ENCODE data around the gene POLR3GL. TPM values are rescaled to one million over a fixed set of nuclear protein-coding genes. Genes with fewer than 3 reads are reported as not detected.

POLR3GL gene
- total and polyA plus RNA-seq, 2 experiments from 2014 or later: 3.1 to 9.5 TPM

DNA sequence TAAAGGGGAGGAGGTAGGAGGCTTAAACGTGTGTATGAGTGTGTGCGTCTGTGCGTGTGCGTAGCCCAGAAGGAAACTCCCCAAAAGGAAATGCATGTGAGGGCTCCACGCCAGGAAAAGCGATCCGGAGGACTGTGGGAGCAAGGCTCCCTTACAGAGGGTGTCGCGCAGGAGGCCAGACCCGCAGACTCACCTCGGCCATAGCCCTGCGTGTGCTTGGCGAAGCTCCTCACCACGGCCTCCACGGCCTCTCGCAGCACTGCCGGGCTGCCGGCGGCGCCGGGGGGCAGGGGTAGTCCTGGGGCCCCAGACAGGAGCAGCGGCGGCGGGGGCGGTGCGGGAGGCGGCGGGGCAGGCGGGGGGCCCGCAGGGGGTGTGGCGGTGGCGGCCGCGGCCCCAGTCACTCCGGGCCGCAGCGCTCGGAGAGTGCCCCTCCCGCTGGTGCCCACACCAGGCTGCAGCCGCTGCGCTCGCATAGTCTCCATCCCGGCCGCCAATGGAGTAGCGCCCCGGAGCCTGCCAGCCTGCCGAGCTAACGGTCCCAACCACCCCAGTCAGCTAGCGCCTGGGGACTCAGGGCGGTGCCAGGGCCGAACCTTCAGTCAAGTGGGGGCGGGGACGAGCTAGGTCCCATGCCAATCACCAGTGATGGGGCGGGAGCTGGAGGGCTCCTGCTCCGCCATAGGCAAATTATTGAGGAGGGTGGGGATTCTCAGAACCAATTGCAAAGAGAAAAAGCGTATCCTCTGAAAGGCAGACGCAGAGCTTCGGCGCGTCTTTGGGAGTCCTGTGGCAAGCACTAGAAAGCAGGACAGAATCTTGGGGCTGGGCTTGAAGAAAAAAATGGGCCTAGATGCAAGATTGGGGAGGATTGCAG is 6.8 kb upstream of the POLR3GL start, which contains the start of gene LIX1L:
Gene LIX1L (minus strand): TSS at position 575 of the 877 bp plus-strand sequence. CDS start 90 bp downstream, at position 485.
- no peak within 1 kb of the TSS for H3K27ac Mint-ChIP-seq
- Histone ChIP-seq H3F3A (replicated peaks; ENCODE audit: low read depth) (no peaks in the 10 kb centered on the region; the same call in 1 of the 2 replicates), H3K9me2 (ENCODE audit: insufficient read depth) (no peaks in the 10 kb centered on the region), H4K20me1 (replicated peaks; ENCODE audit: insufficient read depth) (no peaks in the 10 kb centered on the region), H3K4me2 (peak within 1 kb of the TSS; percentile 87), H3K4me3 (peak within 1 kb of the TSS; percentile 72), H3K4me1 (ENCODE audit: insufficient read depth) (peaks cover 12% of the 10 kb centered on the region), H2AFZ (peak within 1 kb of the TSS; percentile 94), H3K36me3 (ENCODE audit: insufficient read depth) (no peaks in the 10 kb centered on the region), H3K27ac (ENCODE audit: low read depth) (no peak within 1 kb of the TSS), H3K79me2 (replicated peaks; ENCODE audit: insufficient read depth) (no peaks in the 10 kb centered on the region), H3K27me3 (ENCODE audit: insufficient read depth) (peaks cover 84% of the 10 kb centered on the region)
- H3K4me1 Mint-ChIP-seq: peaks cover 22% of the 10 kb centered on the region
- peaks cover 57% of the 10 kb centered on the region for H3K27me3 Mint-ChIP-seq (ENCODE audit: insufficient read depth, low read depth, poor library complexity)
- no peaks in the 10 kb centered on the region; the same call in 2 of the 3 replicates for H3K36me3 Mint-ChIP-seq (ENCODE audit: low read depth)
- peak within 1 kb of the TSS; percentile 73 for H3K4me3 Mint-ChIP-seq
- peak; percentile 99 for DNase-seq (ENCODE audit: low spot score)
- peak; percentile 3 for TF ChIP-seq EZH2 (IDR thresholded peaks at IDR 0.05; ENCODE audit: low read depth, unreplicated experiment)
- TF ChIP-seq CREB1 (CRISPR knock-in tag; IDR thresholded peaks at IDR 0.05; ENCODE audit: low read depth): 0 out of 2 replicates have a peak, but pooled peaks have one; percentile 10
- TF ChIP-seq POLR2AphosphoS5 (IDR thresholded peaks at IDR 0.05; ENCODE audit: low read depth): peak; percentile 49
- no peak for TF ChIP-seq ZNF331 (CRISPR knock-in tag; IDR thresholded peaks at IDR 0.05; ENCODE audit: low read depth)
- ATAC-seq: peak; percentile 80
- peaks cover 1% of the 10 kb centered on the region; the same call in 2 of the 3 replicates for H3K9me3 Mint-ChIP-seq

DNA sequence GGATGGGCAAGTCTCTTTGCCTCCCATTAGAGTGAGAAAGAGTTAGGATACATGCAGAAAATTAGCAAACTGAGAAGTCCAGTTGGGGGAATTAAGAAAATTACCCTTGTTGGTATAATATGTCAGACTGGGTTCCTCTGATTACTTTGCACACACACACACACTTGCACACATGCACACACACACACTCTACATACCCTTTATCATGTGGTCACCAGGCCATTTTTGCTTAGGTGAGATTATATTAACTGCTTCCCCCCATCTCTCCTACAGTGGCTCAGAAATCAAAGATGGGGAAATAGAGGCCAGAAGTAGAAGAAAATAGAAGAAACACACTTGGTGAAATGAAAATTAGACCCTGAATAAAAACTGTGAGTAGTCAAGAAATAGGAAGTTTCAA is 5.8 kb upstream of the POLR3GL start:
- Histone ChIP-seq H3K4me2 (no peak overlapping the region), H3K4me3 (0 out of 2 replicates have a peak overlapping the region, but pooled peaks have one; percentile 72), H3K4me1 (ENCODE audit: insufficient read depth) (peaks cover 22% of the 10 kb centered on the region), H3K36me3 (ENCODE audit: insufficient read depth) (no peaks in the 10 kb centered on the region), H2AFZ (no peak overlapping the region), H3K79me2 (replicated peaks; ENCODE audit: insufficient read depth) (no peaks in the 10 kb centered on the region), H3K27me3 (ENCODE audit: insufficient read depth) (peaks cover 89% of the 10 kb centered on the region), H4K20me1 (replicated peaks; ENCODE audit: insufficient read depth) (no peaks in the 10 kb centered on the region), H3K27ac (ENCODE audit: low read depth) (no peak overlapping the region), H3K9me2 (ENCODE audit: insufficient read depth) (no peaks in the 10 kb centered on the region), H3F3A (replicated peaks; ENCODE audit: low read depth) (peaks cover 1% of the 10 kb centered on the region; the same call in 1 of the 2 replicates)
- ATAC-seq: no peak
- peaks cover 68% of the 10 kb centered on the region for H3K27me3 Mint-ChIP-seq (ENCODE audit: insufficient read depth, low read depth, poor library complexity)
- no peaks in the 10 kb centered on the region; the same call in 2 of the 3 replicates for H3K36me3 Mint-ChIP-seq (ENCODE audit: low read depth)
- peaks cover 29% of the 10 kb centered on the region for H3K4me1 Mint-ChIP-seq
- no peak overlapping the region for H3K27ac Mint-ChIP-seq
- no peak for DNase-seq (ENCODE audit: low spot score)
- peaks cover 2% of the 10 kb centered on the region; the same call in 2 of the 3 replicates for H3K9me3 Mint-ChIP-seq
- no peak overlapping the region; the same call in 2 of the 3 replicates for H3K4me3 Mint-ChIP-seq
- TF ChIP-seq, protein P1, sequence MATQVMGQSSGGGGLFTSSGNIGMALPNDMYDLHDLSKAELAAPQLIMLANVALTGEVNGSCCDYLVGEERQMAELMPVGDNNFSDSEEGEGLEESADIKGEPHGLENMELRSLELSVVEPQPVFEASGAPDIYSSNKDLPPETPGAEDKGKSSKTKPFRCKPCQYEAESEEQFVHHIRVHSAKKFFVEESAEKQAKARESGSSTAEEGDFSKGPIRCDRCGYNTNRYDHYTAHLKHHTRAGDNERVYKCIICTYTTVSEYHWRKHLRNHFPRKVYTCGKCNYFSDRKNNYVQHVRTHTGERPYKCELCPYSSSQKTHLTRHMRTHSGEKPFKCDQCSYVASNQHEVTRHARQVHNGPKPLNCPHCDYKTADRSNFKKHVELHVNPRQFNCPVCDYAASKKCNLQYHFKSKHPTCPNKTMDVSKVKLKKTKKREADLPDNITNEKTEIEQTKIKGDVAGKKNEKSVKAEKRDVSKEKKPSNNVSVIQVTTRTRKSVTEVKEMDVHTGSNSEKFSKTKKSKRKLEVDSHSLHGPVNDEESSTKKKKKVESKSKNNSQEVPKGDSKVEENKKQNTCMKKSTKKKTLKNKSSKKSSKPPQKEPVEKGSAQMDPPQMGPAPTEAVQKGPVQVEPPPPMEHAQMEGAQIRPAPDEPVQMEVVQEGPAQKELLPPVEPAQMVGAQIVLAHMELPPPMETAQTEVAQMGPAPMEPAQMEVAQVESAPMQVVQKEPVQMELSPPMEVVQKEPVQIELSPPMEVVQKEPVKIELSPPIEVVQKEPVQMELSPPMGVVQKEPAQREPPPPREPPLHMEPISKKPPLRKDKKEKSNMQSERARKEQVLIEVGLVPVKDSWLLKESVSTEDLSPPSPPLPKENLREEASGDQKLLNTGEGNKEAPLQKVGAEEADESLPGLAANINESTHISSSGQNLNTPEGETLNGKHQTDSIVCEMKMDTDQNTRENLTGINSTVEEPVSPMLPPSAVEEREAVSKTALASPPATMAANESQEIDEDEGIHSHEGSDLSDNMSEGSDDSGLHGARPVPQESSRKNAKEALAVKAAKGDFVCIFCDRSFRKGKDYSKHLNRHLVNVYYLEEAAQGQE (IDR thresholded peaks at IDR 0.05; ENCODE audit: unreplicated experiment): no peak
- TF ChIP-seq EZH2 (IDR thresholded peaks at IDR 0.05; ENCODE audit: low read depth, unreplicated experiment) (no peak), POLR2AphosphoS5 (IDR thresholded peaks at IDR 0.05; ENCODE audit: low read depth) (no peak), CREB1 (CRISPR knock-in tag; IDR thresholded peaks at IDR 0.05; ENCODE audit: low read depth) (no peak), STAT1 (IDR thresholded peaks at IDR 0.05; ENCODE audit: unreplicated experiment) (no peak), NANOG (IDR thresholded peaks at IDR 0.05; ENCODE audit: borderline replicate concordance) (no peak), ZNF114 (CRISPR knock-in tag; IDR thresholded peaks at IDR 0.05) (no peak), ZNF331 (CRISPR knock-in tag; IDR thresholded peaks at IDR 0.05; ENCODE audit: low read depth) (no peak)
- TF ChIP-seq, protein P2, sequence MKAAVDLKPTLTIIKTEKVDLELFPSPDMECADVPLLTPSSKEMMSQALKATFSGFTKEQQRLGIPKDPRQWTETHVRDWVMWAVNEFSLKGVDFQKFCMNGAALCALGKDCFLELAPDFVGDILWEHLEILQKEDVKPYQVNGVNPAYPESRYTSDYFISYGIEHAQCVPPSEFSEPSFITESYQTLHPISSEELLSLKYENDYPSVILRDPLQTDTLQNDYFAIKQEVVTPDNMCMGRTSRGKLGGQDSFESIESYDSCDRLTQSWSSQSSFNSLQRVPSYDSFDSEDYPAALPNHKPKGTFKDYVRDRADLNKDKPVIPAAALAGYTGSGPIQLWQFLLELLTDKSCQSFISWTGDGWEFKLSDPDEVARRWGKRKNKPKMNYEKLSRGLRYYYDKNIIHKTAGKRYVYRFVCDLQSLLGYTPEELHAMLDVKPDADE (IDR thresholded peaks at IDR 0.05): no peak
- TF ChIP-seq, protein P3, sequence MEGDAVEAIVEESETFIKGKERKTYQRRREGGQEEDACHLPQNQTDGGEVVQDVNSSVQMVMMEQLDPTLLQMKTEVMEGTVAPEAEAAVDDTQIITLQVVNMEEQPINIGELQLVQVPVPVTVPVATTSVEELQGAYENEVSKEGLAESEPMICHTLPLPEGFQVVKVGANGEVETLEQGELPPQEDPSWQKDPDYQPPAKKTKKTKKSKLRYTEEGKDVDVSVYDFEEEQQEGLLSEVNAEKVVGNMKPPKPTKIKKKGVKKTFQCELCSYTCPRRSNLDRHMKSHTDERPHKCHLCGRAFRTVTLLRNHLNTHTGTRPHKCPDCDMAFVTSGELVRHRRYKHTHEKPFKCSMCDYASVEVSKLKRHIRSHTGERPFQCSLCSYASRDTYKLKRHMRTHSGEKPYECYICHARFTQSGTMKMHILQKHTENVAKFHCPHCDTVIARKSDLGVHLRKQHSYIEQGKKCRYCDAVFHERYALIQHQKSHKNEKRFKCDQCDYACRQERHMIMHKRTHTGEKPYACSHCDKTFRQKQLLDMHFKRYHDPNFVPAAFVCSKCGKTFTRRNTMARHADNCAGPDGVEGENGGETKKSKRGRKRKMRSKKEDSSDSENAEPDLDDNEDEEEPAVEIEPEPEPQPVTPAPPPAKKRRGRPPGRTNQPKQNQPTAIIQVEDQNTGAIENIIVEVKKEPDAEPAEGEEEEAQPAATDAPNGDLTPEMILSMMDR (conservative IDR thresholded peaks at IDR 0.05; ENCODE audit: low read depth in 2 of 2): no peak
